AG08396 (cell line): ENCODE results near the gene KCTD10.
"Not testable (repeated sequence)": the region's sequence is repeated elsewhere in the genome, so short reads cannot be mapped to it uniquely, and the experiment has no call there.

ENCODE experiments used
- DNase-seq: peaks from one replicate; pipeline ENCODE4 v3.0.0; 2012; ENCODE audit warnings: low spot score, mixed read lengths

Gene KCTD10

GRCh38 chr12:109418848-109419480 lies 58.1 kb downstream of the KCTD10 start:
- DNase-seq: no peak

- DNase-seq: not testable (repeated sequence)
Observed at GRCh38 chr12:109406147-109406546, 71.0 kb downstream of the KCTD10 start.

GRCh38 chr12:109404841-109405240 lies 72.3 kb downstream of the KCTD10 start:
- not testable (repeated sequence) for DNase-seq
